Urinary bladder (tissue), 4 donors: ENCODE measurements around the gene UNC13B. TPM values are rescaled to one million over a fixed set of nuclear protein-coding genes. Genes with fewer than 3 reads are reported as not detected.

Source experiments
- DNase-seq: peaks from one replicate; pipeline ENCODE4 v3.0.0-alpha.2; 2015; ENCODE audit errors: extremely low spot score
- H3K27ac ChIP-seq: one replicate; pipeline ENCODE4 v1.5.1; 2013; ENCODE audit warnings: low read depth, mild to moderate bottlenecking, moderate library complexity
- H3K36me3 ChIP-seq: one replicate; pipeline ENCODE4 v1.6.1; 2013; ENCODE audit warnings: mild to moderate bottlenecking, moderate library complexity; ENCODE audit not compliant: insufficient read depth
- H3K4me1 ChIP-seq: one replicate; pipeline ENCODE4 v1.6.1; 2013; ENCODE audit warnings: mild to moderate bottlenecking, moderate library complexity; ENCODE audit not compliant: insufficient read depth
- H3K4me3 ChIP-seq: one replicate; pipeline ENCODE4 v1.5.1; 2013; ENCODE audit warnings: low read depth, low read length
- WGBS: extraction: QIAGEN DNeasy Blood & Tissue Kit; methylation state at CpG from one replicate; pipeline ENCODE4 v1.1.7; 2013; 5-methylcytosine and 5-hydroxymethylcytosine counted together
- polyA plus RNA-seq: library from polyadenylated mRNA; stranded (reverse); fragments of 200-250 nt; gene quantifications from one replicate; pipeline ENCODE4 v1.2.3, GENCODE V29; 2013
- total RNA-seq: library from RNA; depleted of rRNA; stranded (reverse); fragments of >200 nt; gene quantifications from one replicate; pipeline ENCODE4 v1.2.3, GENCODE V29; 2014
- donor health status: healthy with polysubstance abuse.
- donor health status: healthy.

The UNC13B gene
- total and polyA plus RNA-seq, 2 donors: 11.3 to 11.8 TPM

DNA sequence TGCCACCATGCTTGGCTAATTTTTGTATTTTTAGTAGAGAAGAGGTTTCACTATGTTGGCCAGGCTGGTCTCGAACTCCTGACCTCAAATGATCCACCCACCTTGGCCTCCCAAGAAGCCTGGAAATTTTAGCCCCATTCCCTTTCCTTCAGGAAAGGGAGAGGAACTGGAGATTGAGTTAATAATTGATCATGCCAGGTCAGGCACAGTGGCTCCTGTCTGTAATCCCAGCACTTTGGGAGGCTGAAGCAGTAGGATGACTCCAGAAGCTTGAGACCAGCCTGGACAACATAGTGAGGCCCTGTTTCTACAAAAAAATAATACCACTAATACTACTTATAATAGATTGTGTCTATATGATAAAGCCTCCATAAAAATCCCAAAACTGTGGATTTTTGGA is 124.6 kb downstream of the UNC13B start:
- Histone ChIP-seq H3K4me3 (no peak overlapping the region), H3K27ac (no peak overlapping the region), H3K36me3 (no peaks in the 10 kb centered on the region), H3K4me1 (no peaks in the 10 kb centered on the region)
- DNase-seq: no peak
- WGBS: 93% methylated on average over 1 of the region's 1 CpG

DNA sequence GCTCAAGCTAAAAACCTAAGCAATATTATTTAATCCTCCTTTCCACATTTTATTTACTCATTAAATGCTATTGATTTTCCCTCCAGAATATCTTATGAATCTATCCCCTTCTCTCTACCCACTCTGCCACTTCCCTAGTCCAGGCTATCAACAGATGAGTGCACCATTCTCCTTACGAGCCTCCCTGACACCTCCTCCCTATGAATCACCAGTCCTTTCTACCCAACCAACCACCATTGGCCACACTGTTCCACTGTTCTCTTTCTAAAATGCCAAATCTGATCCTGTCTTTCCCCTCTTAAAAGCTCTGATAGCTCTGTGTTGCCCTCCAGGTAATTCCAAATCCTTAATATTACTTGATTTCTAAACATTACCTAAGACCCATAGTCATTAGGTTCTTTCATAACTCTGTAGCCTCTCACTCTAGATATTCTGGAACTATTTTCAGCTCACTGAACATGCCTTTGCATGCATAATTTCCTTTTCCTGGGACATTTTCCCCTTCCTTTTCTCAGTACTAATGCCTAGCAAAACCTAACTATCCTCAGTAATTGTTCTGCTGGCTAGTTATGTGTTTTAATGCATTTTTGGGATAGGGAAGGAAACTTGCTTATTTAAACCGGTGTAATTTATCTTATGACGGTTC is 126.3 kb downstream of the UNC13B start:
- WGBS: 86% methylated on average over 3 of the region's 3 CpGs
- H3K36me3 ChIP-seq: no peaks in the 10 kb centered on the region
- no peak overlapping the region for H3K27ac ChIP-seq
- no peak overlapping the region for H3K4me3 ChIP-seq
- DNase-seq: no peak
- no peaks in the 10 kb centered on the region for H3K4me1 ChIP-seq

DNA sequence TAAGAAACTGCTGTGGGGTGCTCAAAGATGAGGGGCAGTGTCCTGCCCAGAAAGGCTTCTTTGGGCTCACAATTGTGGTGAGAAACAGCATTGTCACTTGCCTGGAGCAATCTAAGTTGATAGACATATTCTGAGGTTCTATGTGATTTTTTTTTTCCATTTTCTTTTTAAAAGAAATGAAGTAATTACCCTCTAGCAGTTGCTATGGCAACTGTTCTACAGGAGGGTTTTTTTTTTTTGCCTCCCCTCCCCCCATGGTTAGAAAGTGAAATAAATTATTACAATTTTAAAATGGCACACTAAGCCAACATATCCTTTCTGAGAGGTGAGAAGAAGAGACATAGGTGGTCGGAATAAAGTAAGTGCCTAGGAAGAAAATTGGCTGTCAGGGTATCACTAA is 127.0 kb downstream of the UNC13B start:
- no peaks in the 10 kb centered on the region for H3K4me1 ChIP-seq
- no peak for DNase-seq
- H3K27ac ChIP-seq: no peak overlapping the region
- WGBS: 93% methylated on average over 1 of the region's 1 CpG
- no peak overlapping the region for H3K4me3 ChIP-seq
- no peaks in the 10 kb centered on the region for H3K36me3 ChIP-seq

DNA sequence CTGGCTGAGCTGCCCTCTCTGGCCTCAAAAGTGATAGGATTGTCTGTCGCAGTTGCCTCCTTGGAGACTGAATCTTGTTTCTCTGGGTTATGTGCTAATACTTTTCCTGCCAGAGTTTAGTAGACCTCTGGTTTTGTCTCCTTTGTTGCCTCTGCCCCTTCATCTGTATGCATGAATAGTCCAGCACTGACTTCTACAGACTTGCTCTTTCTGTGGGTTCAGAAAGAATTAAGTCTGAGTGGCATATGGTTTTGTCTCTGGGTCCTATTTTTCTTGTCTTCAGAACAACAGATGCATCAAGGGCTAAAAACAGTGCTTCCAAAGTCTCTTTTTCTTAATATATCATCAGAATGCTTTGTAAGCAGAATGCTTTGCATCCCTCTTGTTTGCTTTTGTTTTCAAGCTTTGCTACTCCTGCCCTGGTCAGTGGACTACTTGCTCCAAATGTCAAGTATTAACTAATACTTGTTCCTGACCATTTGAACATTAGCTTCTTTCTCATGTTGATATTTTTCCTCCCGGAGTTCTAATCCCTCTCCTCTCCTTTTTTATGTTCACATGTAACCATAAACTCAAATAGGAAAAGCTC is 131.7 kb downstream of the UNC13B start:
- WGBS: 62% methylated on average over 2 of the region's 2 CpGs
- no peak for DNase-seq
- Histone ChIP-seq H3K4me1 (no peaks in the 10 kb centered on the region), H3K27ac (no peak overlapping the region), H3K36me3 (no peaks in the 10 kb centered on the region), H3K4me3 (no peak overlapping the region)

DNA sequence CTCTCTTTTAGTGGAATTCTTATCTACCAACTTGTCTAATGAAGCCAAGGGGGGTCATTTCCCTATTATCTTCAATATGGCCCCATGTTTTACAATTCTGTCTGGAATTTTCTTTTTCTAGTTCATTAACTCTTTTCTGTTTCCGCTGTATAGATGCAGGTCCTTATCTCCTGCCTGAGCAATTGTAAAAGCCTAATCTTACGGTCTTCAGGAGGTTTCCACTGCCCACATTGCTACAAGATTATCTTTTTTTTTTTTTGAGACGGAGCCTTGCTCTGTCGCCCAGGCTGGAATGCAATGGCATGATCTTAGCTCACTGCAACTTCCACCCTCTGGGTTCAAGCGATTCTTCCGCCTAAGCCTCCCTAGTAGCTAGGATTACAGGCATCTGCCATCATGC is 132.3 kb downstream of the UNC13B start:
- Histone ChIP-seq H3K4me1 (no peaks in the 10 kb centered on the region), H3K4me3 (no peak overlapping the region), H3K27ac (no peak overlapping the region), H3K36me3 (no peaks in the 10 kb centered on the region)
- WGBS: 76% methylated on average over 6 of the region's 6 CpGs
- no peak for DNase-seq

DNA sequence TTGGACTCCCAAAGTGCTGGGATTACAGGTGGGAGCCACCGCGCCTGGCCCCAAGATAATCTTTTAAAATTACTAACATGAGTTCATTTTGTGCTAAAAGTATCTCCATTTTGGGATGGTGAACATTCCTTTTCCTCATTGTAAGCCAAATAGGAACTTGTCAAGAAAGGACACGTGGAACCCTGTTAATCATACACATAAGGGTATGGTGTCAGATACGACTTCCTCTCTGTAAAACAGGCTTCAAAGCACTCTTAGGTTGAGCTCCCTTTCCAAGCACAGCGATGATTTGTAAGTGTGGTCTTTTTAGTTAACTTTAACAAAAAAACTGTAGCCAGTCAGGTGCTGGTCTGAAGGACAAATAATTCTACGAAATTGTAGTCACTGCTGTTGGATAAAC is 132.7 kb downstream of the UNC13B start:
- Histone ChIP-seq H3K27ac (no peak overlapping the region), H3K4me3 (no peak overlapping the region), H3K4me1 (no peaks in the 10 kb centered on the region), H3K36me3 (no peaks in the 10 kb centered on the region)
- 87% methylated on average over 6 of the region's 6 CpGs for WGBS
- no peak for DNase-seq

DNA sequence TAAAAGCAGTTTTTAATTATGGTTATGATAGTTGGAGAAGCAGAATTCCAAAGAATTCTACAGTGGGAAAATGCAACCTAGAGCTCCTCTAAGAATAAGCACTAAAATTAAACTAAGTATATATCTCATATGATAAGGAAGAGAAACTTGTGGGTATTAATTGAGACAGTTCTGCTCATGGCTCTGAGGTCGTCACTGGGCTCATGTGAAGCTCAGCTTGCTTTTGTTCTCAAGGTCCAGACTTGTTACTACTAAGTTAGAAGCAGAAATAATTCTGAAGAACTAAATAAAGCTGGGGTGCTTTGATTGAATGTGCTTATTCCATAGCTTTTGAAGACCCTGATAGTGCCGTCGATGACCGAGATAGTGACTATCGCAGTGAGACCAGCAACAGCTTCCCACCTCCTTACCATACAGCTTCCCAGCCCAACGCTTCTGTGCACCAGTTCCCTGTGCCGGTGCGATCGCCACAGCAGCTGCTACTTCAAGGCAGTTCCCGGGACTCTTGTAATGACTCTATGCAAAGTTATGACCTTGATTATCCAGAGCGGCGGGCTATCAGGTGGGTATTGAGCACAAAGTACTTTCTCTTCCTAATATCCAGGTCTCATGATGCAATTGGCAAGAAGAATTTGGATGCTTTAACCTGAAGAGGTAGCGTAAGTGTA is 133.7 kb downstream of the UNC13B start:
- no peak for DNase-seq
- H3K4me1 ChIP-seq: no peaks in the 10 kb centered on the region
- H3K27ac ChIP-seq: no peak overlapping the region
- H3K36me3 ChIP-seq: no peaks in the 10 kb centered on the region
- H3K4me3 ChIP-seq: no peak overlapping the region
- WGBS: 84% methylated on average over 13 of the region's 13 CpGs

DNA sequence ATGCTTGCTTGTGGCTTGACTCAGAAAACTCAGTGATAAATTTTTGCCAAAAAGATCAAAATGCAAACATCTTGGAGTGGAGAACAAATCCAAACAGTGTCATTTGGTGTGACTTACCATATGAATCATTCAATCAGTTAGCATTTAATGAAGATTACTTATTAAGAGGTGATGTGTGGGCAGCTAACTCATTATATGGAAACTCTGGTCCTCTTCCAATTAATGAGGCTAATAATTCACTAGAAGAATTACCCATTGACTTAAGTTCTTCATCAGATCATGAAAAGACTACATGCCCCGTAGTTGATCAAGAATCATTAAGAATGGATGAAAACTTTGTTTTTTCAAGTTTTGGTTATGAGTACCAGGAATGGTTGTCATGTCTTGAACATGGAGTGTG is 141.8 kb downstream of the UNC13B start:
- WGBS: 87% methylated on average over 1 of the region's 1 CpG
- H3K27ac ChIP-seq: no peak overlapping the region
- H3K4me3 ChIP-seq: no peak overlapping the region
- no peaks in the 10 kb centered on the region for H3K36me3 ChIP-seq
- DNase-seq: no peak
- H3K4me1 ChIP-seq: no peaks in the 10 kb centered on the region

DNA sequence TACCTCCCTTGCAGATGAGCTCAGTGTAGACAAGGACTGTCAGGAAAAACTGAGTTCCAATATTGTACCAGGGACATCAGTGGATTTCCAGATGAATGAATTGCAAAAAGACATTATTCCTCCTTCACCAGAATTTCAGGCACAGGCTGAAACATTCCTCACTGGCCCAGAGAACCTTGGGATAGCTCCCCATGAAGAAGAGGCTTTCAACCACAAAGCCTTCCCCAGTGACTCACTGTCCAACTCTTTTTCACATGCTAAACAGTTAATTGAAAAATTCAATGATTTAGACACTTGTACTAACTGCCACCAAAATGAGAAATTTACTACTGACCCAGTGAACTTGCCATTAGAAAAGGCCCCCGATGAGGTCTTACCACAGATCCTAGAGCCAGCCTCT is 144.5 kb downstream of the UNC13B start:
- Histone ChIP-seq H3K4me1 (no peaks in the 10 kb centered on the region), H3K4me3 (no peak overlapping the region), H3K36me3 (no peaks in the 10 kb centered on the region), H3K27ac (no peak overlapping the region)
- no peak for DNase-seq
- 85% methylated on average over 1 of the region's 1 CpG for WGBS

DNA sequence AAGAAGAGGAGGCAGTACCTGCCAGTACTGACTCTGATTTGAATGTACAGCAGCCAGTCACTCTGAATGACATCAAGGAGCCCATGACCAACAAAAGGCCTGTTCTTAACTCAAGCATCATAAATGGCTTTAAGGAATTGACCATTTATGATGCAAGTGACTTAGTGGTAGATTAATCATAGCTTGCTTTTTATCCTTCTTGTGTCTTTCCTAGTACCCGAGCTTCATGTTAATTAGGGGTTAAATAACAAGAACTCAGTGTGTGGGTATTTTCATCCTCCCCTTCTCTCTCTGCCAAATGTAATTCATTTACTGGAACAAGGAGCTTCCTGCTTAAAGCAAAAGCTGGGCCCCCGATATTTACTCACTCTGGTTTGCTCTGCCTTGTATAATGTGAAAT is 146.5 kb downstream of the UNC13B start:
- Histone ChIP-seq H3K36me3 (no peaks in the 10 kb centered on the region), H3K4me3 (no peak overlapping the region), H3K4me1 (no peaks in the 10 kb centered on the region), H3K27ac (no peak overlapping the region)
- DNase-seq: no peak
- 60% methylated on average over 2 of the region's 2 CpGs for WGBS

DNA sequence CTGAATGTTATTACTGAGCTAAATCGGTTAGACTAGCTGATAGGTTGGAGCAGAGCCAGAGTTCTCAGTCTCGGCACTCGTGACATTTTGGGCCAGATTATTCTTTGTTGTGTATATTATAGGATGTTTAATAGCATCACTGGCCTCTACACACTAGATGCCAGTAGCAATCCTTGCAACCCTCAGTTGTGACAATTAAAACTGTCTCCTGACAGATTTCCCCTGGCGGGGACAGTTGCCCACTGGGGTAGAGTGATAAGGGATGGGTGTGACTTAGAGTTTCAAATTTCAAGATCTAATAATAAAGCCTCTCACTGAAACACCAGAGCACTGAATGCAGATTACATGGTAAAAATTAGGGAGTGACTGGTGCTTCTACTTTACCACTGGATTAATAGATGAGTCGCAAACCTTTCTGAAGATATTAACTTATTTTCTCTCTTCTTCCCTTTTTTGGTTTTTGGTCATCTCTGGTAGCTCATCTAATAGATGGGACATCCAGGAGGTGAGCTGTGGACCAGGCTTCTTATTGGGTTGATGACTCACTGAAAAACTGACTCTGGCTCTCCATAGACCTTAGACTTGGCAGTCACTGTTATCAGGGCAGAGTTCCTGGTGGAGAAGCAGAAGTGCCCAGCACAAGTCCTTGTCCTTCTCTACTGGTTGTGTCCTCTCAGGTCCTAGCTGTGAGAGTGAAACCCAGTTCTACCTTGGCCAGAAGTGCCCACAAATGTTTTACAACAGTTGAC is 150.3 kb downstream of the UNC13B start:
- Histone ChIP-seq H3K36me3 (peaks cover 3% of the 10 kb centered on the region), H3K27ac (no peak overlapping the region), H3K4me1 (no peaks in the 10 kb centered on the region), H3K4me3 (no peak overlapping the region)
- no peak for DNase-seq
- WGBS: 61% methylated on average over 5 of the region's 5 CpGs

DNA sequence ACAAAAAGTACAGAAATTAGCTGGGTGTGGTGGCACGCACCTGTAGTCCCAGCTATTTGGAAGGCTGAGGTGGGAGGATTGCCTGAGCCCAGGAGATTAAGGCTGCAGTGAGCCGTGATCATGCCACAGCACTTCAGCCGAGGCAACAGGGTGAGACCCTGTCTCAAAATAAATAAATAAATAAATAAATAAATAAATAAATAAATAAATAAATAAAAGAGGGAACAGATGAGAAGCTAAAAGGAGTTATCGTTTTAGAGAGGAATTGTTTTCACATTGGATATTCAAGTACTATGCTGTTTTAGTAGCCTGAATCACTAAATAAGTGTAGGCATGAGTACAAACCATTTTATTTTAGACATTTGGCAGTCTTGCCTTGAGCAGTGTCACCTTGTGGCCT is 151.7 kb downstream of the UNC13B start:
- 94% methylated on average over 4 of the region's 4 CpGs for WGBS
- no peak for DNase-seq
- peaks cover 3% of the 10 kb centered on the region for H3K36me3 ChIP-seq
- H3K4me1 ChIP-seq: no peaks in the 10 kb centered on the region
- no peak overlapping the region for H3K27ac ChIP-seq
- no peak overlapping the region for H3K4me3 ChIP-seq

DNA sequence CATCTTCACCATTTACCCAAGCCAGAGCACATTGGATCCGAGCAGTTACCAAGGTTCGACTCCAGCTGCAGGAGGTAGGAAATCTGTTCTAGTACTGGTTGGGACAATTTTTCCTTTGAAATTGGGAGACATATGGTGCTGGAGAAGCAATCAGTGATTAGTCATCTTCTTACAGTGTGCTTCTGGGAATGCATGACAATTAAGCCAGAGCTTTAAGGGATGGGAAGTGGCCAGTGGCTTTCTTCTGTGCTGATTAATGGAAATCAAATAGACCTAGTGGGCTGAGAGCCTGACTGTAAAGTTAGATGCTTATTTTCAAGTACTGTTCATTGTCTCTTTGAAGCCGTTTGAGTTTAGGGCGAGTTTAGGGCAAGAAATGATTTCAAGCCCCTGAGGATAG is 152.1 kb downstream of the UNC13B start:
- Histone ChIP-seq H3K36me3 (peaks cover 3% of the 10 kb centered on the region), H3K4me3 (no peak overlapping the region), H3K4me1 (no peaks in the 10 kb centered on the region), H3K27ac (no peak overlapping the region)
- DNase-seq: no peak
- 95% methylated on average over 4 of the region's 4 CpGs for WGBS

DNA sequence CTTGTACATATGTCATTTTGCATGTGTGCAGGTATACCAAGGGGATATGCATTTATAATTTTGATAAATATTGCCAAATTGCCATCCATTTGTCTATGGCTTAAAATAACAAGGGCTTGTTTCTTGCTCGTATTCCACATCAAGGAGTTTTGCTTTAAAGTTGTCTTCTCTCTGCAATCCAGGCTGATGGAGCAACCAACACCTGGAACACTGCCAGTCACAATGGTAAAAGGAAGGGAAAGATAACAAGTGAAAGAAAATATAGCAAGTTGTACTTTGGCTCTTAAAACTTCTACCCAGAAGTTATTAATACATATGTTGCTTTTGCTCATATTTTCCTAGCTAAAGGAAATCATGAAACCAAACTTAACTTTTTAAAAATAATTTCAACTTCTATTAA is 156.9 kb downstream of the UNC13B start:
- 79% methylated on average over 1 of the region's 1 CpG for WGBS
- no peaks in the 10 kb centered on the region for H3K4me1 ChIP-seq
- no peak overlapping the region for H3K4me3 ChIP-seq
- DNase-seq: no peak
- H3K36me3 ChIP-seq: peaks cover 3% of the 10 kb centered on the region
- no peak overlapping the region for H3K27ac ChIP-seq
